Hepatocyte (in vitro differentiated cells): ENCODE data around the gene EYA3.

ENCODE experiments used
- CTCF ChIP-seq: fragments of 200-600 bp; sonication (generic); IDR thresholded peaks from 2 replicates; pipeline ENCODE4 v1.5.1; 2016; ENCODE audit warnings: antibody characterized with exemption, mild to moderate bottlenecking; ENCODE audit not compliant: poor library complexity
- EZH2 ChIP-seq: fragments of 200-600 bp; sonication (generic); IDR thresholded peaks from 2 replicates; pipeline ENCODE4 v1.6.1; 2016; ENCODE audit warnings: antibody characterized with exemption, mild to moderate bottlenecking, borderline replicate concordance

GRCh38 chr1:27981145-27981544 is 107.3 kb downstream of the EYA3 start:
- no peak for TF ChIP-seq EZH2
- TF ChIP-seq CTCF = no peak
